HG03442 (cell line): ENCODE measurements around the gene SLC15A5.

ENCODE experiments used
- ATAC-seq: cut with Tn5 transposase; IDR thresholded peaks from one replicate; pipeline ENCODE4 v1.9.1; 2021; ENCODE audit warnings: mild to moderate bottlenecking, moderate library complexity; ENCODE audit not compliant: unreplicated experiment

SLC15A5 gene

GRCh38 chr12:16184681-16185080, 92.8 kb downstream of the SLC15A5 start:
- ATAC-seq, result no peak

- no peak for ATAC-seq
These were observed 93.9 kb downstream of the SLC15A5 start for GRCh38 chr12:16183541-16183940.

- ATAC-seq, result no peak
These were observed 101.6 kb downstream of the SLC15A5 start for GRCh38 chr12:16175840-16176239.

GRCh38 chr12:16174282-16174681, 103.2 kb downstream of the SLC15A5 start:
- no peak for ATAC-seq

- ATAC-seq, result no peak
These were observed 106.1 kb downstream of the SLC15A5 start for GRCh38 chr12:16171348-16171747.

- ATAC-seq, result no peak
These were observed 109.4 kb downstream of the SLC15A5 start for GRCh38 chr12:16168078-16168477.

- ATAC-seq, result no peak
These were observed 110.7 kb downstream of the SLC15A5 start for GRCh38 chr12:16166563-16167470.

GRCh38 chr12:16165506-16165905, 112.0 kb downstream of the SLC15A5 start:
- no peak for ATAC-seq

GRCh38 chr12:16163901-16164300, 113.6 kb downstream of the SLC15A5 start:
- ATAC-seq, result no peak

GRCh38 chr12:16163146-16163545, 114.3 kb downstream of the SLC15A5 start:
- no peak for ATAC-seq

- ATAC-seq, result no peak
These were observed 117.9 kb downstream of the SLC15A5 start for GRCh38 chr12:16159571-16159970.

GRCh38 chr12:16158050-16158449, 119.4 kb downstream of the SLC15A5 start:
- no peak for ATAC-seq

- no peak for ATAC-seq
These were observed 121.5 kb downstream of the SLC15A5 start for GRCh38 chr12:16155938-16156337.

GRCh38 chr12:16154990-16155389, 122.5 kb downstream of the SLC15A5 start:
- no peak for ATAC-seq

GRCh38 chr12:16152885-16153673, 124.4 kb downstream of the SLC15A5 start:
- ATAC-seq, result no peak

GRCh38 chr12:16150276-16150675, 127.2 kb downstream of the SLC15A5 start:
- no peak for ATAC-seq

GRCh38 chr12:16148938-16149337, 128.5 kb downstream of the SLC15A5 start:
- ATAC-seq, result no peak
